SK-N-SH (cell line): ENCODE data around the gene MYCL. TPM values are rescaled to one million over a fixed set of nuclear protein-coding genes. Genes with fewer than 3 reads are reported as not detected.

ENCODE experiments used
- polyA plus RNA-seq, 3 experiments: library from polyadenylated mRNA; depleted of rRNA; stranded (reverse); fragments of >200 nt; gene quantifications; 2 replicates each; pipeline ENCODE4 v1.2.3, GENCODE V29; 2012
- small RNA-seq, 7 experiments: library from RNA; depleted of rRNA; stranded (forward); fragments of <200 nt; gene quantifications; one replicate each; pipeline ENCODE3, GENCODE V24; 2012

The MYCL gene
- polyA plus RNA-seq, 1 of the 3 experiments (the other 2 are of a cell fraction) = 0.48 TPM

Small RNA genes lying within 50 kb of the gene (small RNA-seq; reads per million reads assigned to genes)
- gene RF00019 = 0 reads per million in 7 experiments

Other genes with a start within 250 kb of the MYCL start
- gene NT5C1A, start 229.8 kb downstream of the MYCL start, polyA plus RNA-seq (2012; rRNA removed) = 0.12 and 0.73 TPM in 2 replicates
- 0.15 and 0.55 TPM in 2 replicates for gene HPCAL4, start 210.5 kb downstream of the MYCL start, polyA plus RNA-seq (2012; rRNA removed)
- gene PPIE, start 163.0 kb downstream of the MYCL start, polyA plus RNA-seq (2012; rRNA removed) = 78.4 and 105 TPM in 2 replicates
- 0.34 and 0.44 TPM in 2 replicates for gene OXCT2, start 130.6 kb downstream of the MYCL start, polyA plus RNA-seq (2012; rRNA removed)
- gene BMP8B, start 113.1 kb downstream of the MYCL start, polyA plus RNA-seq (2012; rRNA removed) = 0.07 and 0.16 TPM in 2 replicates
- 11.8 and 15.4 TPM in 2 replicates for gene TRIT1, start 18.4 kb downstream of the MYCL start, polyA plus RNA-seq (2012; rRNA removed)
- 4.1 and 6.3 TPM in 2 replicates for gene MFSD2A, start 53.2 kb upstream of the MYCL start, polyA plus RNA-seq (2012; rRNA removed)
- gene CAP1, start 138.8 kb upstream of the MYCL start, polyA plus RNA-seq (2012; rRNA removed) = 244 and 330 TPM in 2 replicates
- gene PPT1, start 195.3 kb upstream of the MYCL start, polyA plus RNA-seq (2012; rRNA removed) = 26.0 and 37.6 TPM in 2 replicates